NT2/D1 (cell line): Measurements from ENCODE around the gene OR8B3.
A peak's percentile ranks its signal among the peaks of the same experiment; 100 is the strongest.
"Not testable (repeated sequence)": the region's sequence is repeated elsewhere in the genome, so short reads cannot be mapped to it uniquely, and the experiment has no call there.

Experiments
- DNase-seq: peaks from one replicate; pipeline ENCODE4 v3.0.0-alpha.2; 2011; ENCODE audit warnings: low read depth, low spot score
- H3K27me3 ChIP-seq: 2 replicates; pipeline ENCODE4 v1.6.0; 2011; ENCODE audit warnings: mild to moderate bottlenecking; ENCODE audit not compliant: insufficient read length, insufficient read depth
- H3K36me3 ChIP-seq: 2 replicates; pipeline ENCODE4 v1.6.1; 2011; ENCODE audit warnings: mild to moderate bottlenecking, low read length, mixed read lengths; ENCODE audit not compliant: insufficient read depth, insufficient read length
- H3K4me1 ChIP-seq: 2 replicates; pipeline ENCODE4 v1.5.1; 2011; ENCODE audit not compliant: insufficient read depth, insufficient read length
- H3K4me3 ChIP-seq: 2 replicates; pipeline ENCODE4 v1.5.1; 2011; ENCODE audit warnings: low read depth; ENCODE audit not compliant: insufficient read length
- H3K9ac ChIP-seq: 2 replicates; pipeline ENCODE4 v1.6.0; 2011; ENCODE audit warnings: low read depth; ENCODE audit not compliant: insufficient read length
- H3K9me3 ChIP-seq: 2 replicates; pipeline ENCODE4 v1.5.1; 2011; ENCODE audit warnings: mild to moderate bottlenecking, low read length; ENCODE audit not compliant: insufficient read depth
- SUZ12 ChIP-seq: IDR thresholded peaks from 2 replicates; pipeline ENCODE4 v1.6.1; 2011; ENCODE audit not compliant: insufficient read length, insufficient read depth; ENCODE audit errors: extremely low read depth
- YY1 ChIP-seq: IDR thresholded peaks from 2 replicates; pipeline ENCODE4 v1.6.1; 2011; ENCODE audit not compliant: insufficient read length, insufficient read depth
- ZNF274 ChIP-seq: IDR thresholded peaks from 2 replicates; pipeline ENCODE4 v1.6.1; 2011; ENCODE audit warnings: mild to moderate bottlenecking, low read depth, low read length

Gene OR8B3

DNA sequence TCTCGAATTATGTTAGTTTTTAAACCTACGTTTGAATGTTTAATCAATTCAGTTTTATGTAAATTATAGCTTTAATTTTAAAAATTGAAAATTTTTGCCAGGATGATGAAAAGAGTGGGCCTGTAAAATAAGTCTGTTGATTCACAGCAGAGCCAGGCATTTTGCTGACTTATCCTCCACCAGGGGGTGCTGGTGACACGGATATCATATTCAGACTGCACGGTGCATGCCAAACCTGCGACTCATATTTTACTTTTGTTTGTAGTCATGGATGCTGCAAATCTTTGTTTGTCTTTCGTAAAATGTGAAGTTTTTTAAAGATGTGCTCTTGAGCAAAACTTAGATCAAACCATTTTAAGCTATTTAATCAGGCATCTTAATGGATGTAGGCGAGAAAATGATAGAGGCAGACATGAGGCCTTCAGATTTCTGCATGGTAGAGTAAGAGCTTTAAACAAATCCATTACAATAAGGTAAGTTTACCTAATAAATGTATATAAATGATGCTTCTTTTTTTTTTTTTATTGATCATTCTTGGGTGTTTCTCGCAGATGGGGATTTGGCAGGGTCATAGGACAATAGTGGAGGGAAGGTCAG is 3.6 kb upstream of the OR8B3 start:
- TF ChIP-seq SUZ12 (no peak), YY1 (no peak), ZNF274 (no peak)
- no peak overlapping the region for H3K9ac ChIP-seq
- DNase-seq, result peak; percentile 49
- no peak overlapping the region for H3K4me3 ChIP-seq
- no peaks in the 10 kb centered on the region for H3K36me3 ChIP-seq
- H3K9me3 ChIP-seq, result peaks cover 6% of the 10 kb centered on the region; the same call in 1 of the 2 replicates
- H3K4me1 ChIP-seq, result no peaks in the 10 kb centered on the region
- no peaks in the 10 kb centered on the region for H3K27me3 ChIP-seq

DNA sequence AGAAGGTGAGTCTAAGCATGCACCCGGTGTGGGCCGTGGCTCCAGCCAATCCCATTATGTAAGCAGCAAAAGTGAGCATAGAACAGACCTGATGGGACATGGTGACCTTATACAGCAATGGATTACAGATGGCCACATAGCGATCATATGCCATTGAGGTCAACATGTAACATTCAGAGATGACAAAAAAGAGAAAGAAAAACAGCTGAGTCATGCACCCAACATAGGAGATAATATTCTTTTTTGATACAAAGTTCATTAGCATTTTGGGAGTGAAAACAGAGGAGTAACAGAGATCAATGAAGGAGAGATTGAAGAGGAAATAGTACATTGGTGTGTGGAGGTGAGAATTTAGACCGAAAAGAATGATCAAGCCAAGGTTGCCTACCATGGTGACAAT is 2.0 kb downstream of the OR8B3 start:
- H3K9ac ChIP-seq, H3K9me3 ChIP-seq, H3K27me3 ChIP-seq, H3K36me3 ChIP-seq, H3K4me1 ChIP-seq, H3K4me3 ChIP-seq, DNase-seq: not testable (repeated sequence)

DNA sequence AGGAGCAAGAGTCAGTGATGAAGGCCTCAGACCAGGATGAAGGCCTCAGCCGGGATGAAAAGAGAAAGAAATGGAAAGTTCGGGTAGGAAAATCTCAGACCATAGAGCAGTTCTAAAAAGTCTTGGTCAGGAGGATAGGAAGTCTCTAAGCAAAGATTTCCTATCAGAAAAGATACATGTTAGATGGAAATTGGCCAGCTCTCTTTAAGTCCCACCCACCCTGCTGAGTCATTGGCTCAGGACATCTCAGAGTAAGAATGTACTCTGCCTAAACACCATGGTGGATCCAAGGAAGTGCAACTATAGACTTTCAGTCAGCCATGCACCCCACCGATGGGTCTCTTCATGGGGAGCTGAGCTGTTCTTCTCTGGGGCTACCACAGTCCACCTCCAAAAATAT is 4.4 kb downstream of the OR8B3 start:
- DNase-seq, result no peak
- no peaks in the 10 kb centered on the region for H3K36me3 ChIP-seq
- H3K9me3 ChIP-seq, result no peaks in the 10 kb centered on the region
- no peaks in the 10 kb centered on the region for H3K4me1 ChIP-seq
- no peak overlapping the region for H3K4me3 ChIP-seq
- no peaks in the 10 kb centered on the region for H3K27me3 ChIP-seq
- H3K9ac ChIP-seq, result no peak overlapping the region
- TF ChIP-seq YY1 (no peak), SUZ12 (no peak), ZNF274 (no peak)

DNA sequence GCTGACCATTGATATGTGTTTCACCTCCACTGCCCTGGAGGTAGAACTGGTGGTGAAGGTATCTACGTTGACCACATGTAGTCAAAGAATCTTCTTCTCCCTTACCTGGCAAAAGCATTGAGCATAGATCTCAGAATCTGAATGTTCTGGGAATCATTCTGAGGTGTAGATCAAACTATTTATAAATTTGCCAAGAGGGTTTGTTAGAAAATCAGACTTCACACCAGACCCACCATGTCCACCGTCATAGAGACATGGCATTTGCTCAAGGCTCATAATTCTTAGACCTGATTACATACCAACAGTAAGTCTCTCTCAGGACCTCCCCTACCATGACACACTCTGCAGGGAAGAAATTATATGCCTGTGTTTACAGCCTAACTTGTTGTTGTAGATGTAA is 14.4 kb downstream of the OR8B3 start, which contains the start of gene OR8B2:
Gene OR8B2, minus strand, starts transcription at position 101 of the 400 bp plus-strand sequence. CDS start 1,156 bp downstream, outside the sequence.
- H3K9me3 ChIP-seq, result no peaks in the 10 kb centered on the region
- TF ChIP-seq ZNF274 (no peak), SUZ12 (no peak), YY1 (no peak)

DNA sequence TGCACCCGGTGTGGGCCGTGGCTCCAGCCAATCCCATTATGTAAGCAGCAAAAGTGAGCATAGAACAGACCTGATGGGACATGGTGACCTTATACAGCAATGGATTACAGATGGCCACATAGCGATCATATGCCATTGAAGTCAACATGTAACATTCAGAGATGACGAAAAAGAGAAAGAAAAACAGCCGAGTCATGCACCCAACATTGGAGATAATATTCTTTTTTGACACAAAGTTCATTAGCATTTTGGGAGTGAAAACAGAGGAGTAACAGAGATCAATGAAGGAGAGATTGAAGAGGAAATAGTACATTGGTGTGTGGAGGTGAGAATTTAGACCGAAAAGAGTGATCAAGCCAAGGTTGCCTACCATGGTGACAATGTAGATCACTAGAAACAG is 16.0 kb downstream of the OR8B3 start:
- not testable (repeated sequence) for DNase-seq, H3K36me3 ChIP-seq, H3K9me3 ChIP-seq, H3K9ac ChIP-seq, H3K4me3 ChIP-seq, H3K27me3 ChIP-seq, H3K4me1 ChIP-seq

More for the DNA sequence above, 14.4 kb downstream of the OR8B3 start, which contains the start of gene OR8B2:
- H3K27me3 ChIP-seq, result no peaks in the 10 kb centered on the region
- H3K4me1 ChIP-seq, result no peaks in the 10 kb centered on the region
- H3K4me3 ChIP-seq, result no peak within 1 kb of the TSS
- DNase-seq, result no peak
- no peaks in the 10 kb centered on the region for H3K36me3 ChIP-seq
- H3K9ac ChIP-seq, result no peak within 1 kb of the TSS

DNA sequence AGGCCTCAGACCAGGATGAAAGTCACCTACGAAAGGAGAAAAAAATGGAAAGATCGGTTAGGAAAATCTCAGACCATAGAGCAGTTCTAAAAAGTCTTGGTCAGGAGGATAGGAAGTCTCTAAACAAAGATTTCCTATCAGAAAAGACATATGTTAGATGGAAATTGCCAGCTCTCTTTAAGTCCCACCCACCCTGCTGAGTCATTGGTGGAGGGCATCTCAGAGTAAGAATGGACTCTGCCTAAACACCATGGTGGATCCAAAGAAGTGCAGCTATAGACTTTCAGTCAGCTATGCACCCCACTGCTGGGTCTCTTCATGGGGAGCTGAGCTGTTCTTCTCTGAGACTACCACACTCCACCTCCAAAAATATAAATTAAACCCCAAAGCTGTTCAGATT is 18.2 kb downstream of the OR8B3 start:
- no peak for DNase-seq
- TF ChIP-seq YY1 (no peak), ZNF274 (no peak), SUZ12 (no peak)
- Histone ChIP-seq H3K27me3 (no peaks in the 10 kb centered on the region), H3K36me3 (no peaks in the 10 kb centered on the region), H3K4me1 (no peaks in the 10 kb centered on the region), H3K9me3 (no peaks in the 10 kb centered on the region), H3K9ac (no peak overlapping the region), H3K4me3 (no peak overlapping the region)

DNA sequence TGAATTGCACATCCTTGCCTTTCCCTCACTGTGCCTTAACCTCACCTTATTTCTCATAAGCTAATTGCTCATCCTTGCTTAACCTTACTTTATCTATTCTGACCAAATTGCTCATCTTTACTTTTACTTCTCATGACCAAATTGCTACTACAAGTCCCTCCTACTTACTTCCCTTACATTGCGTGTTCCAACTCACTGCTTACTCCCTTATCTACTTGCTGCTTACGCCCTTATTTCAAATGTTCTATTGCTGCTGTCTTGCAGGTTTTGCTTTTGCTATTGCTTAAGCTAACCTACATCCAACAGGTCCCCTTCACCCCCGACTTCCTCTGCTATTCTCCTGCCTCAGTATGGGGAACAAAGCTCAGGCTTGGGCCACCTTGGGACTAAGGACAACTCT is 22.5 kb downstream of the OR8B3 start:
- no peaks in the 10 kb centered on the region for H3K36me3 ChIP-seq
- H3K9me3 ChIP-seq, result 0 out of 2 replicates have a peak, but pooled peaks cover 3% of the 10 kb centered on the region
- no peaks in the 10 kb centered on the region for H3K27me3 ChIP-seq
- TF ChIP-seq ZNF274, result no peak
- no peak for TF ChIP-seq SUZ12
- TF ChIP-seq YY1, result no peak
- no peak overlapping the region for H3K4me3 ChIP-seq
- no peak for DNase-seq
- H3K9ac ChIP-seq, result no peak overlapping the region
- no peaks in the 10 kb centered on the region for H3K4me1 ChIP-seq

DNA sequence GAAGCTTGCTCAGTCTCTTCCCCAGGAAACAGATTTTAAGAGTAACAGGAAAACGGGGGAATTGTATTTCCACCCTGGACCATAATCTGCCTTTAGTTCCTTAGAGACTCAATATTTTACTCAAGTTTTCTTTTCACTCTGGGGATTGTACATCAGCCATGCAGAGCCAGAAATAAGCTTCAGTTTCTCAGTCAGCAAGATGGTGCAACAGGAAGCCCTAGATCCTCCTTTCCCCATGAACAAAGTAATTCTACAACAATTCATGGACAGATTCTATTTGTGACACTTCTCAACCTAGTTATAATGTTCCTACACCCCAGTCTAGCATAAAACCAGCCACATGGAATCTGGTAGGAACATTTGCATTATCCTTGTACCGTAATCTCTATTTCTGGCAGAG is 39.3 kb downstream of the OR8B3 start:
- DNase-seq, result no peak
- no peak for TF ChIP-seq SUZ12
- no peak for TF ChIP-seq YY1
- no peak for TF ChIP-seq ZNF274

More for the DNA sequence above, 39.3 kb downstream of the OR8B3 start:
- Histone ChIP-seq H3K9ac (no peak overlapping the region), H3K36me3 (no peaks in the 10 kb centered on the region), H3K27me3 (no peaks in the 10 kb centered on the region), H3K4me3 (no peak overlapping the region), H3K4me1 (no peaks in the 10 kb centered on the region), H3K9me3 (no peaks in the 10 kb centered on the region)
